K562 (cell line): ENCODE results near the gene TMEM101. TPM values are rescaled to one million over a fixed set of nuclear protein-coding genes. Genes with fewer than 3 reads are reported as not detected.
A peak's percentile ranks its signal among the peaks of the same experiment; 100 is the strongest.

Source experiments
- ATF7 ChIP-seq: fragments of 450-650 bp; IDR thresholded peaks from 2 replicates; pipeline ENCODE4 v1.7.1; 2014; ENCODE audit warnings: mild to moderate bottlenecking, moderate library complexity
- BCLAF1 ChIP-seq, 2 experiments: fragments of 450-650 bp in 1 of 2; IDR thresholded peaks; 2 replicates each; pipeline ENCODE4 v1.6.1; 2011 to 2017; ENCODE audit warnings: low read depth in 2 of 2, antibody characterized with exemption in 1 of 2, borderline replicate concordance in 1 of 2, low read length in 1 of 2, mild to moderate bottlenecking in 1 of 2, mixed read lengths in 1 of 2; ENCODE audit not compliant: control insufficient read depth in 1 of 2
- CCAR2 ChIP-seq: fragments of 200-400 bp; formaldehyde crosslinking; IDR thresholded peaks from 2 replicates; pipeline ENCODE4 v1.6.1; 2017; ENCODE audit warnings: mild to moderate bottlenecking, low read depth, low read length
- HNRNPLL ChIP-seq: fragments of 200-400 bp; formaldehyde crosslinking; IDR thresholded peaks from 2 replicates; pipeline ENCODE4 v1.6.1; 2017; ENCODE audit warnings: low read length, low read depth, mild to moderate bottlenecking; ENCODE audit not compliant: poor library complexity, severe bottlenecking
- KLF16 ChIP-seq: IDR thresholded peaks from 2 replicates; pipeline ENCODE4 v1.6.1; 2016; ENCODE audit warnings: antibody characterized with exemption
- MITF ChIP-seq: IDR thresholded peaks from 2 replicates; pipeline ENCODE4 v1.6.1; 2014; ENCODE audit warnings: antibody characterized with exemption
- PHB ChIP-seq: fragments of 250-450 bp; sonication (Bioruptor Pico); IDR thresholded peaks from 2 replicates; pipeline ENCODE4 v1.5.0; 2021
- PHF21A ChIP-seq: fragments of 450-650 bp; IDR thresholded peaks from 2 replicates; pipeline ENCODE4 v1.6.1; 2017; ENCODE audit warnings: low read depth, borderline replicate concordance
- PHF8 ChIP-seq: fragments of 200-600 bp; sonication (generic); IDR thresholded peaks from 2 replicates; pipeline ENCODE4 v1.6.1; 2012; ENCODE audit warnings: mixed run types, mild to moderate bottlenecking, inconsistent platforms, low read length, moderate library complexity, borderline replicate concordance
- SETDB1 ChIP-seq: IDR thresholded peaks from one replicate; pipeline ENCODE4 v1.6.1; 2012; ENCODE audit warnings: low read length, control low read depth, inconsistent platforms
- SFPQ ChIP-seq: fragments of 200-400 bp; formaldehyde crosslinking; IDR thresholded peaks from 2 replicates; pipeline ENCODE4 v1.6.1; 2017; ENCODE audit warnings: mild to moderate bottlenecking, low read depth, low read length, moderate library complexity
- STAT5A ChIP-seq: IDR thresholded peaks from 2 replicates; pipeline ENCODE4 v1.6.1; 2012; ENCODE audit warnings: low read length, inconsistent platforms, borderline replicate concordance
- STAT6 ChIP-seq: sonication (generic); formaldehyde crosslinking; IDR thresholded peaks from 2 replicates; pipeline ENCODE4 v1.8.1; 2023; ENCODE audit warnings: mild to moderate bottlenecking, missing genetic modification reagents
- TFAP4 ChIP-seq: sonication (generic); formaldehyde crosslinking; IDR thresholded peaks from 2 replicates; pipeline ENCODE4 v1.8.0; 2022; ENCODE audit warnings: missing genetic modification reagents, mild to moderate bottlenecking, moderate library complexity, borderline replicate concordance
- ZBTB1 ChIP-seq: sonication (generic); formaldehyde crosslinking; IDR thresholded peaks from 2 replicates; pipeline ENCODE4 v1.8.1; 2023; ENCODE audit warnings: missing genetic modification reagents, low read depth, mild to moderate bottlenecking, borderline replicate concordance
- ZC3H11A ChIP-seq: IDR thresholded peaks from 2 replicates; pipeline ENCODE4 v1.6.1; 2012; ENCODE audit warnings: low read depth, low read length, improper control_type of control experiment
- polyA plus RNA-seq, 8 experiments: library from polyadenylated mRNA; depleted of rRNA in 4 of 8; stranded (reverse) in 5 of 8; unstranded in 3 of 8; fragments of >200 nt; fragmentation: Nextera tagmentation in 2 of 8; fragmentation: Illumina TruSeq in 1 of 8; extraction: Ambion mirVana in 2 of 8; extraction: Trizol in 1 of 8; gene quantifications; 2 replicates each; pipeline versions ENCODE4 v1.2.1 to v1.2.3, GENCODE V29; 2011 to 2014; ENCODE audit warnings: inconsistent platforms in 1 of 8, missing spikeins in 1 of 8
- total RNA-seq, 7 experiments: library from RNA; depleted of rRNA in 6 of 7; stranded (reverse); fragments of >200 nt in 6 of 7; fragmentation: Illumina TruSeq in 2 of 7; extraction: Trizol in 2 of 7; gene quantifications; 2 replicates each; pipeline versions ENCODE4 v1.2.1 to v1.2.3, GENCODE V29; 2011 to 2021; ENCODE audit warnings: low replicate concordance in 1 of 7

TMEM101 gene
- total and polyA plus RNA-seq, 9 of the 15 experiments (the other 6 are each of a cell fraction or from before 2014, with no cell fraction given): 21.2 to 110 (median 37.8) TPM

GRCh38 chr17:44014437-44015172 is at the start of gene TMEM101 (continued):
- TF ChIP-seq ATF7: peak; percentile 76
- peak; percentile 44; the same call in 1 of the 2 replicates for TF ChIP-seq STAT5A
- peak; percentile 94; the same call in 1 of the 2 replicates for TF ChIP-seq PHF8
- no peak for TF ChIP-seq STAT6 (CRISPR knock-in tag)
- 0 out of 2 replicates have a peak, but pooled peaks have one; percentile 56 for TF ChIP-seq CCAR2
- TF ChIP-seq HNRNPLL: peak; percentile 52
- TF ChIP-seq MITF: no peak
- peak in 1 of 2 experiments; percentile 97; a peak in 2 of 4 replicates for TF ChIP-seq BCLAF1 (IDR thresholded peaks at IDR 0.05; ENCODE audit: borderline replicate concordance in 1 of 2, control insufficient read depth in 1 of 2, low read depth in 2 of 2, low read length in 1 of 2)
- TF ChIP-seq SETDB1: no peak
- TF ChIP-seq PHB: no peak
- no peak for TF ChIP-seq KLF16
- peak; percentile 95; the same call in 1 of the 2 replicates for TF ChIP-seq ZC3H11A
- no peak for TF ChIP-seq ZBTB1 (CRISPR knock-in tag)
- no peak for TF ChIP-seq SFPQ
- peak; percentile 98 for TF ChIP-seq TFAP4 (CRISPR knock-in tag)
- TF ChIP-seq PHF21A: no peak
